ENCODE measurements around the gene RIPOR2.

DNA sequence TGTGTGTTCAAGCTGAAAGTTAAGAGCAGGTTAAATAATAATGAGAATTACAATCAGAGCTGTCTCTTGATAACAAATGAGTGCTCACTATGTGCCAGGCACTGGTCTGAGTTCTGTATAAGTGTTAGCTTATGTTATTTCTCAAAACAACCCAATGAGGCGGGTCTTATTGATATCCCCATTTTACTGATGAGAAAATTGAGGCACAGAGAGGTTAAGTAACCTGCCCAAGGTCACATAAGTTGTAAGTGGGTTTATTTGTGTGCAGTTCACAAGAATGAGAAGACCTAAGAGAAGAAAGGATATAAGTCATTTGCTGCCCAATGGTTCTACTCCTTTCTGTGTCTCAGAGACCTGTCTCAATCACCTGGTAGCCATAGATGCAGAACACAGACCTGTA, 103.0 kb downstream of the RIPOR2 start:
- TF ChIP-seq, protein P1, sequence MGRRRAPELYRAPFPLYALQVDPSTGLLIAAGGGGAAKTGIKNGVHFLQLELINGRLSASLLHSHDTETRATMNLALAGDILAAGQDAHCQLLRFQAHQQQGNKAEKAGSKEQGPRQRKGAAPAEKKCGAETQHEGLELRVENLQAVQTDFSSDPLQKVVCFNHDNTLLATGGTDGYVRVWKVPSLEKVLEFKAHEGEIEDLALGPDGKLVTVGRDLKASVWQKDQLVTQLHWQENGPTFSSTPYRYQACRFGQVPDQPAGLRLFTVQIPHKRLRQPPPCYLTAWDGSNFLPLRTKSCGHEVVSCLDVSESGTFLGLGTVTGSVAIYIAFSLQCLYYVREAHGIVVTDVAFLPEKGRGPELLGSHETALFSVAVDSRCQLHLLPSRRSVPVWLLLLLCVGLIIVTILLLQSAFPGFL (CRISPR knock-in tag; IDR thresholded peaks at IDR 0.05), result no peak
- TF ChIP-seq, protein P2, sequence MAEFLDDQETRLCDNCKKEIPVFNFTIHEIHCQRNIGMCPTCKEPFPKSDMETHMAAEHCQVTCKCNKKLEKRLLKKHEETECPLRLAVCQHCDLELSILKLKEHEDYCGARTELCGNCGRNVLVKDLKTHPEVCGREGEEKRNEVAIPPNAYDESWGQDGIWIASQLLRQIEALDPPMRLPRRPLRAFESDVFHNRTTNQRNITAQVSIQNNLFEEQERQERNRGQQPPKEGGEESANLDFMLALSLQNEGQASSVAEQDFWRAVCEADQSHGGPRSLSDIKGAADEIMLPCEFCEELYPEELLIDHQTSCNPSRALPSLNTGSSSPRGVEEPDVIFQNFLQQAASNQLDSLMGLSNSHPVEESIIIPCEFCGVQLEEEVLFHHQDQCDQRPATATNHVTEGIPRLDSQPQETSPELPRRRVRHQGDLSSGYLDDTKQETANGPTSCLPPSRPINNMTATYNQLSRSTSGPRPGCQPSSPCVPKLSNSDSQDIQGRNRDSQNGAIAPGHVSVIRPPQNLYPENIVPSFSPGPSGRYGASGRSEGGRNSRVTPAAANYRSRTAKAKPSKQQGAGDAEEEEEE (CRISPR knock-in tag; IDR thresholded peaks at IDR 0.05; ENCODE audit: borderline replicate concordance), result no peak
- TF ChIP-seq JUND (CRISPR knock-in tag; IDR thresholded peaks at IDR 0.05) (no peak), POLR2A (IDR thresholded peaks at IDR 0.05; ENCODE audit: insufficient read depth in 1 of 2, low read depth in 2 of 2, low read length in 2 of 2) (no peak), NFIC (IDR thresholded peaks at IDR 0.05; ENCODE audit: low read length) (no peak), ZNF224 (CRISPR knock-in tag; IDR thresholded peaks at IDR 0.05) (no peak), ZNF138 (CRISPR knock-in tag; IDR thresholded peaks at IDR 0.05; ENCODE audit: low read depth) (no peak), ZNF546 (CRISPR knock-in tag; conservative IDR thresholded peaks at IDR 0.05) (no peak), HMG20B (CRISPR knock-in tag; conservative IDR thresholded peaks at IDR 0.05) (no peak), TCF7 (IDR thresholded peaks at IDR 0.05; ENCODE audit: low read depth) (no peak), ESRRA (CRISPR knock-in tag; IDR thresholded peaks at IDR 0.05; ENCODE audit: low read depth) (no peak)
- TF ChIP-seq, protein P3, sequence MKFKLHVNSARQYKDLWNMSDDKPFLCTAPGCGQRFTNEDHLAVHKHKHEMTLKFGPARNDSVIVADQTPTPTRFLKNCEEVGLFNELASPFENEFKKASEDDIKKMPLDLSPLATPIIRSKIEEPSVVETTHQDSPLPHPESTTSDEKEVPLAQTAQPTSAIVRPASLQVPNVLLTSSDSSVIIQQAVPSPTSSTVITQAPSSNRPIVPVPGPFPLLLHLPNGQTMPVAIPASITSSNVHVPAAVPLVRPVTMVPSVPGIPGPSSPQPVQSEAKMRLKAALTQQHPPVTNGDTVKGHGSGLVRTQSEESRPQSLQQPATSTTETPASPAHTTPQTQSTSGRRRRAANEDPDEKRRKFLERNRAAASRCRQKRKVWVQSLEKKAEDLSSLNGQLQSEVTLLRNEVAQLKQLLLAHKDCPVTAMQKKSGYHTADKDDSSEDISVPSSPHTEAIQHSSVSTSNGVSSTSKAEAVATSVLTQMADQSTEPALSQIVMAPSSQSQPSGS (CRISPR knock-in tag; IDR thresholded peaks at IDR 0.05), result no peak
- TF ChIP-seq, protein P4, sequence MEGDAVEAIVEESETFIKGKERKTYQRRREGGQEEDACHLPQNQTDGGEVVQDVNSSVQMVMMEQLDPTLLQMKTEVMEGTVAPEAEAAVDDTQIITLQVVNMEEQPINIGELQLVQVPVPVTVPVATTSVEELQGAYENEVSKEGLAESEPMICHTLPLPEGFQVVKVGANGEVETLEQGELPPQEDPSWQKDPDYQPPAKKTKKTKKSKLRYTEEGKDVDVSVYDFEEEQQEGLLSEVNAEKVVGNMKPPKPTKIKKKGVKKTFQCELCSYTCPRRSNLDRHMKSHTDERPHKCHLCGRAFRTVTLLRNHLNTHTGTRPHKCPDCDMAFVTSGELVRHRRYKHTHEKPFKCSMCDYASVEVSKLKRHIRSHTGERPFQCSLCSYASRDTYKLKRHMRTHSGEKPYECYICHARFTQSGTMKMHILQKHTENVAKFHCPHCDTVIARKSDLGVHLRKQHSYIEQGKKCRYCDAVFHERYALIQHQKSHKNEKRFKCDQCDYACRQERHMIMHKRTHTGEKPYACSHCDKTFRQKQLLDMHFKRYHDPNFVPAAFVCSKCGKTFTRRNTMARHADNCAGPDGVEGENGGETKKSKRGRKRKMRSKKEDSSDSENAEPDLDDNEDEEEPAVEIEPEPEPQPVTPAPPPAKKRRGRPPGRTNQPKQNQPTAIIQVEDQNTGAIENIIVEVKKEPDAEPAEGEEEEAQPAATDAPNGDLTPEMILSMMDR (CRISPR knock-in tag; IDR thresholded peaks at IDR 0.05), result no peak
- TF ChIP-seq, protein P5, sequence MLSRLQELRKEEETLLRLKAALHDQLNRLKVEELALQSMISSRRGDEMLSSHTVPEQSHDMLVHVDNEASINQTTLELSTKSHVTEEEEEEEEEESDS (CRISPR knock-in tag; IDR thresholded peaks at IDR 0.05; ENCODE audit: borderline replicate concordance), result no peak
